DND-41 (cell line): ENCODE data around the gene ITGB1BP1.

ENCODE experiments used
- EZH2 ChIP-seq: IDR thresholded peaks from 3 replicates; pipeline ENCODE4 v1.6.1; 2012; ENCODE audit warnings: borderline replicate concordance, low read depth, mild to moderate bottlenecking, moderate library complexity, low read length, inconsistent platforms; ENCODE audit not compliant: severe bottlenecking
- TF ChIP-seq, protein P1 (sequence below): IDR thresholded peaks from 2 replicates; pipeline ENCODE4 v1.5.1; 2012; ENCODE audit warnings: borderline replicate concordance, low read length, moderate library complexity, mild to moderate bottlenecking; ENCODE audit not compliant: poor library complexity, severe bottlenecking; ENCODE audit errors: extremely low read depth

DNA sequence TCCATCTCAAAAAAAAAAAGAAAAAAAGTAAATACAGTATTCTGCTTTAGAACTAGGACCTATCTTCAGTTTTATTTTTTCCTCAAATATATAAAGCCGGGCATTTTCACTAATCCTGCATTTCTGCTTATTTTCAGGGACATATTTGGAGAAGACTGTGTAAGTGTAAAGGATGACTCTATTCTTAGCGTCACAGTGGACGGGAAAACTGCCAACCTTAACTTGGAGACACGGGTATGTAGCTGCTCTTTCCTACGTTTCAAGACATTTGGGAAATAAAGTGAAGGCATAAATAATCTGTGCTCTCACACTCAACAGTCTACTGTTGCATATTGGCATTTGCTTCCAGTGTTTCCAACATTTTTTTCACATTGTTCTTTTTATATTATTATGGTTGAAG lies 47.9 kb upstream of the ITGB1BP1 start:
- TF ChIP-seq, protein P1, sequence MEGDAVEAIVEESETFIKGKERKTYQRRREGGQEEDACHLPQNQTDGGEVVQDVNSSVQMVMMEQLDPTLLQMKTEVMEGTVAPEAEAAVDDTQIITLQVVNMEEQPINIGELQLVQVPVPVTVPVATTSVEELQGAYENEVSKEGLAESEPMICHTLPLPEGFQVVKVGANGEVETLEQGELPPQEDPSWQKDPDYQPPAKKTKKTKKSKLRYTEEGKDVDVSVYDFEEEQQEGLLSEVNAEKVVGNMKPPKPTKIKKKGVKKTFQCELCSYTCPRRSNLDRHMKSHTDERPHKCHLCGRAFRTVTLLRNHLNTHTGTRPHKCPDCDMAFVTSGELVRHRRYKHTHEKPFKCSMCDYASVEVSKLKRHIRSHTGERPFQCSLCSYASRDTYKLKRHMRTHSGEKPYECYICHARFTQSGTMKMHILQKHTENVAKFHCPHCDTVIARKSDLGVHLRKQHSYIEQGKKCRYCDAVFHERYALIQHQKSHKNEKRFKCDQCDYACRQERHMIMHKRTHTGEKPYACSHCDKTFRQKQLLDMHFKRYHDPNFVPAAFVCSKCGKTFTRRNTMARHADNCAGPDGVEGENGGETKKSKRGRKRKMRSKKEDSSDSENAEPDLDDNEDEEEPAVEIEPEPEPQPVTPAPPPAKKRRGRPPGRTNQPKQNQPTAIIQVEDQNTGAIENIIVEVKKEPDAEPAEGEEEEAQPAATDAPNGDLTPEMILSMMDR = no peak
- no peak for TF ChIP-seq EZH2
